Fibroblast of lung (primary cell): ENCODE measurements around the gene HPSE2. TPM values are rescaled to one million over a fixed set of nuclear protein-coding genes. Genes with fewer than 3 reads are reported as not detected.
A peak's percentile ranks its signal among the peaks of the same experiment; 100 is the strongest.

Source experiments
- DNase-seq, 2 donors: peaks; one replicate each; pipeline versions ENCODE4 v3.0.0 to v3.0.0-alpha.2; 2010; ENCODE audit warnings: low read depth in 2 of 2
- H2AFZ ChIP-seq: 2 replicates; pipeline ENCODE4 v1.5.1; 2012; ENCODE audit warnings: low read length, control low read depth, inconsistent platforms
- H3K27ac ChIP-seq: 2 replicates; pipeline ENCODE4 v1.5.1; 2011; ENCODE audit warnings: low read length, control low read depth; ENCODE audit not compliant: insufficient read depth
- H3K27me3 ChIP-seq: 2 replicates; pipeline ENCODE4 v1.5.1; 2011; ENCODE audit warnings: mild to moderate bottlenecking, low read length; ENCODE audit not compliant: control insufficient read depth, insufficient read depth
- H3K36me3 ChIP-seq: 2 replicates; pipeline ENCODE4 v1.5.1; 2011; ENCODE audit warnings: low read length; ENCODE audit not compliant: control insufficient read depth, insufficient read depth
- H3K4me1 ChIP-seq: 2 replicates; pipeline ENCODE4 v1.5.1; 2011; ENCODE audit warnings: low read length; ENCODE audit not compliant: control insufficient read depth, insufficient read depth; ENCODE audit errors: extremely low read depth
- H3K4me2 ChIP-seq: 2 replicates; pipeline ENCODE4 v1.5.1; 2011; ENCODE audit warnings: low read length, control low read depth; ENCODE audit not compliant: insufficient read depth; ENCODE audit errors: extremely low read depth
- H3K4me3 ChIP-seq, 4 experiments: fragments of 200-600 bp in 1 of 4; sonication (generic) in 1 of 4; replicated peaks in 1 of 4; 2 replicates each; pipeline ENCODE4 v1.5.1; 2011 to 2016; ENCODE audit warnings: low read length in 4 of 4, low read depth in 3 of 4, mild to moderate bottlenecking in 3 of 4, control low read depth in 2 of 4, inconsistent platforms in 1 of 4, mixed read lengths in 1 of 4; ENCODE audit not compliant: insufficient read depth in 1 of 4; ENCODE audit errors: control extremely low read depth in 1 of 4
- H3K79me2 ChIP-seq: 2 replicates; pipeline ENCODE4 v1.5.1; 2012; ENCODE audit warnings: mild to moderate bottlenecking, low read length, inconsistent platforms; ENCODE audit not compliant: control insufficient read depth, insufficient read depth
- H3K9ac ChIP-seq: 2 replicates; pipeline ENCODE4 v1.5.1; 2011; ENCODE audit warnings: mild to moderate bottlenecking, low read length, control low read depth; ENCODE audit not compliant: insufficient read depth
- H3K9me3 ChIP-seq: 2 replicates; pipeline ENCODE4 v1.5.1; 2012; ENCODE audit warnings: low read depth, low read length; ENCODE audit not compliant: control insufficient read depth, insufficient read depth
- H4K20me1 ChIP-seq: 2 replicates; pipeline ENCODE4 v1.5.1; 2011; ENCODE audit warnings: low read length; ENCODE audit not compliant: control insufficient read depth, insufficient read depth; ENCODE audit errors: extremely low read depth
- EZH2 ChIP-seq: IDR thresholded peaks from 2 replicates; pipeline ENCODE4 v1.5.1; 2012; ENCODE audit warnings: low read length, control low read depth, mild to moderate bottlenecking; ENCODE audit errors: missing control alignments
- polyA plus RNA-seq, 2 donors: library from polyadenylated mRNA; depleted of rRNA in 1 of 2; stranded (reverse) in 1 of 2; unstranded in 1 of 2; fragments of >200 nt; gene quantifications; 2 replicates each; pipeline ENCODE4 v1.2.1, GENCODE V29; 2011 to 2012; ENCODE audit warnings: missing spikeins in 1 of 2
- total RNA-seq: library from RNA; depleted of rRNA; stranded (reverse); fragments of >200 nt; gene quantifications from 2 replicates; pipeline ENCODE4 v1.2.1, GENCODE V29; 2014
- TF ChIP-seq, protein P1 (sequence below), 2 donors: IDR thresholded peaks in 1 of 2; conservative IDR thresholded peaks in 1 of 2; 1 replicate in 1 of 2; 2 replicates in 1 of 2; pipeline ENCODE4 v1.5.1; 2011 to 2012; ENCODE audit warnings: low read length in 2 of 2, control low read depth in 1 of 2, inconsistent platforms in 1 of 2, low read depth in 1 of 2, mild to moderate bottlenecking in 1 of 2

The HPSE2 gene
- total and polyA plus RNA-seq, 2 donors (not counting 1 experiment from before 2014, with no cell fraction given) = 0.02 to 0.17 TPM

DNA sequence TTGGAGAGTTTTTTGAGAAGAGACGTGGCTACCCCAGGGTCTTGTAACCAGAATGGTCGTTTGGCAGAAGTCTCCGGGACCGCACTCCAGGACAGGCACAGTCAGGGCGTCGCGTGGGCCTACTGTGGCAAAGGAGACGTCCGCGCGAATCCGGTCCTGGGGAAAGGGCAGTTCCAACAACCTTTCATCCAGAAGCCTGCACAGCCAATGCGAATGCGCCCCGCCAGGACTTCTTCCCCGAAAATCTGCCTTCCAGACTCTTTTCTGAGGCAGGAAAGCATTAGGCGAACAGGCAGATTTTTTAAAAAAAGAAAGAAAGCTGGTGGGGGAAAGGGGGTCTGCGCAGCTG, 2.0 kb downstream of the HPSE2 start:
- H3K4me3 ChIP-seq = peak overlapping the region; percentile 46 to 67 (median 62)
- H2AFZ ChIP-seq = peak overlapping the region; percentile 78
- no peaks in the 10 kb centered on the region for H3K79me2 ChIP-seq
- H3K27ac ChIP-seq = no peak overlapping the region
- no peak overlapping the region for H3K9ac ChIP-seq
- H3K36me3 ChIP-seq = no peaks in the 10 kb centered on the region
- no peak for DNase-seq
- no peaks in the 10 kb centered on the region for H3K9me3 ChIP-seq
- peaks cover 23% of the 10 kb centered on the region for H3K27me3 ChIP-seq
- H4K20me1 ChIP-seq = no peaks in the 10 kb centered on the region
- no peaks in the 10 kb centered on the region for H3K4me1 ChIP-seq
- TF ChIP-seq, protein P1, sequence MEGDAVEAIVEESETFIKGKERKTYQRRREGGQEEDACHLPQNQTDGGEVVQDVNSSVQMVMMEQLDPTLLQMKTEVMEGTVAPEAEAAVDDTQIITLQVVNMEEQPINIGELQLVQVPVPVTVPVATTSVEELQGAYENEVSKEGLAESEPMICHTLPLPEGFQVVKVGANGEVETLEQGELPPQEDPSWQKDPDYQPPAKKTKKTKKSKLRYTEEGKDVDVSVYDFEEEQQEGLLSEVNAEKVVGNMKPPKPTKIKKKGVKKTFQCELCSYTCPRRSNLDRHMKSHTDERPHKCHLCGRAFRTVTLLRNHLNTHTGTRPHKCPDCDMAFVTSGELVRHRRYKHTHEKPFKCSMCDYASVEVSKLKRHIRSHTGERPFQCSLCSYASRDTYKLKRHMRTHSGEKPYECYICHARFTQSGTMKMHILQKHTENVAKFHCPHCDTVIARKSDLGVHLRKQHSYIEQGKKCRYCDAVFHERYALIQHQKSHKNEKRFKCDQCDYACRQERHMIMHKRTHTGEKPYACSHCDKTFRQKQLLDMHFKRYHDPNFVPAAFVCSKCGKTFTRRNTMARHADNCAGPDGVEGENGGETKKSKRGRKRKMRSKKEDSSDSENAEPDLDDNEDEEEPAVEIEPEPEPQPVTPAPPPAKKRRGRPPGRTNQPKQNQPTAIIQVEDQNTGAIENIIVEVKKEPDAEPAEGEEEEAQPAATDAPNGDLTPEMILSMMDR (conservative IDR thresholded peaks at IDR 0.05 in 1 of 2, IDR thresholded peaks at IDR 0.05 in 1 of 2; ENCODE audit: low read depth in 1 of 2, low read length in 2 of 2) = no peak
- TF ChIP-seq EZH2 = no peak
- H3K4me2 ChIP-seq = peak overlapping the region; percentile 93

DNA sequence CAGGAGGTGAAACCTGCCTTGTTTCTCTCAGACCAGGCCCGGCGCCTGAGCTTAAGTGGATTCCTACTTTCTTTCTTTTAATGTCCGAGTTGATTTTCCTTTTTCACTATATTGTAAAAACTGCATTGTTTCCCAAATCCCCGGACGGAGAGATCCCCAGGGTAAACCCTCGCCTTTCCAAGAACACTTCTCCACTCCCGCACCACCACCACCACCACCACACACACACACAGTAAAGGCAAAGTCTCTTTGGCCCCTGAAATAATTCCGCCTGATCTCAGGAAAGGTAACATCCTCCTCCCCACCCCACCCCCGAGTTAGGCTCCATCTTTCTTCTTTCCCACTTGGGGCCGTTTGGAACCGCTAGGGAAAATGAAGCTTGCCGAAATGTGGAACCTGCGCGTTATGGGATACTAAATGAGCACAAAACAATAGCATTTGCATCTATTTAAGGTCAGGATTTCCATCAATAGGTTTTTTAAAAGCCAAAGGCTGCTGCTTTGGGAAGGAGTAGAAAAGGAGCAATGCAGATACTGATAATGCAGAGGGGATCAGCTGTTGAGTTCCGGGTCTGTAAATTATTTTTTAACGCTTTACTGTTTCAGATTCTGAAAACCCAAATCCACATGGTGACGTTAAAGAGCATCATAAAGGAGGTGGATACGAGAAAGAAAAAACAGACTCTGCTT, 2.5 kb downstream of the HPSE2 start:
- Histone ChIP-seq H3K27me3 (peaks cover 23% of the 10 kb centered on the region), H3K4me1 (no peaks in the 10 kb centered on the region), H3K4me2 (peak overlapping the region; percentile 93), H3K9me3 (no peaks in the 10 kb centered on the region), H3K4me3 (peak overlapping the region; percentile 4 to 66 (median 37)), H3K79me2 (no peaks in the 10 kb centered on the region), H3K9ac (no peak overlapping the region), H2AFZ (no peak overlapping the region), H4K20me1 (no peaks in the 10 kb centered on the region), H3K27ac (no peak overlapping the region), H3K36me3 (no peaks in the 10 kb centered on the region)
- TF ChIP-seq, protein P1 (conservative IDR thresholded peaks at IDR 0.05 in 1 of 2, IDR thresholded peaks at IDR 0.05 in 1 of 2; ENCODE audit: low read depth in 1 of 2, low read length in 2 of 2) = no peak
- TF ChIP-seq EZH2 = no peak
- no peak for DNase-seq

DNA sequence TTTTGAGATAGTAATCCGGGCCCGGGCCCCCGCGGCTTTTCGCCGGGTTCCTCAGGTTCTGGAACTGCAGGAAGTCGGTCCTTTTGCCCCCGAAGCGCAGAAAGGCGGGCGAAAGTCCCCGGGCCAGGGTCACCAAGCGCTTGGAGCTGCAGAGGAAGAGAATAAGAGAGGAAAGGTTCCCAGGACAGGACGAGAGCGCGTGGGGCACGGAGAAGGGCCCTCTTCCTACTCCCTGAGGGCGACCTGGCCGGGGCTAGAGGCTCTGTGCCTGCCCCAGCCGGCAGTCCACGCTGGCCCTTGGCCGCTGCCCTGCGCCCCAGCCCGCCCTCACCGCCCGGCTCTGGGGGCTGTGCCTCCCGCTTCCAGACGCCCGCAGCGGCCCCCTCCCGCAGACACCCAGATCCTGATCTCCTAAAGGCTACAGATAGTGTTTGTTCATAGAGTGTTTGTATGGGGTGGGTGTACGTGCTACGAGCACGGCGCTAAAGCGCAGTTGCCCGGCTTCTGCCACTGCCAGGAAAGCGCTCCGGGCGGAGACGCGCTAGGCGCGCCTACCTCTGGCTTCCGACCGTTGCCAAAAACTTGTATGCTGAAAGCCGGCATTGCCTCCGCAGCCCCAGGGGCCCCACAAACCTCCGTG, 3.2 kb downstream of the HPSE2 start:
- Histone ChIP-seq H2AFZ (no peak overlapping the region), H4K20me1 (peaks cover 2% of the 10 kb centered on the region), H3K4me2 (peak overlapping the region; percentile 81), H3K79me2 (no peaks in the 10 kb centered on the region), H3K27me3 (peaks cover 23% of the 10 kb centered on the region), H3K4me3 (peak overlapping the region; percentile 4 to 66 (median 37)), H3K4me1 (no peaks in the 10 kb centered on the region), H3K9me3 (no peaks in the 10 kb centered on the region), H3K36me3 (no peaks in the 10 kb centered on the region), H3K9ac (no peak overlapping the region), H3K27ac (no peak overlapping the region)
- DNase-seq = peak in 1 of 2 donors; percentile 40
- TF ChIP-seq EZH2 = peak; percentile 27
- TF ChIP-seq, protein P1 (conservative IDR thresholded peaks at IDR 0.05 in 1 of 2, IDR thresholded peaks at IDR 0.05 in 1 of 2; ENCODE audit: low read depth in 1 of 2, low read length in 2 of 2) = no peak
